ENCODE measurements around the gene ING2. TPM values are rescaled to one million over a fixed set of nuclear protein-coding genes. Genes with fewer than 3 reads are reported as not detected.

The ING2 gene
- total and polyA plus RNA-seq, 2 donors (not counting 1 experiment from before 2014, with no cell fraction given) = 7.8 to 10.0 TPM

- peaks cover 14% of the 10 kb centered on the region for H3K79me2 ChIP-seq (ENCODE audit: control insufficient read depth, insufficient read depth, low read length)
- no peak overlapping the region for H3K27ac ChIP-seq (ENCODE audit: low read length in 2 of 2)
- intact Hi-C loops (cut with micrococcal nuclease) = loop anchor here (5.0 to 10.0 kb wide), 5 partner anchors 906 to 1916 kb away; partner anchors contain the start of genes ANKRD37, CFAP97, LRP2BP and UFSP2
- POLR2A ChIA-PET = interaction anchor here (0.7 kb wide), 1 partner anchor 151 kb away, joined by 3 read pairs; no protein-coding TSS in a partner anchor
- Mint-ChIP-seq H3K4me3 (no peak overlapping the region), H3K27me3 (no peaks in the 10 kb centered on the region), H3K9me3 (ENCODE audit: insufficient read depth) (no peaks in the 10 kb centered on the region), H3K27ac (no peak overlapping the region), H3K4me1 (peaks cover 4% of the 10 kb centered on the region)
- H3K9ac ChIP-seq (ENCODE audit: low read length) = no peak overlapping the region
- peaks cover 0 to 5% of the 10 kb centered on the region in 2 donors for H3K4me1 ChIP-seq (ENCODE audit: control insufficient read depth in 2 of 2, insufficient read depth in 2 of 2, low read length in 2 of 2)
- ATAC-seq (ENCODE audit: low read depth) (no peak), DNase-seq (no peak)
- H3K4me3 ChIP-seq (ENCODE audit: control extremely low read depth in 1 of 5, extremely low read depth in 1 of 5, insufficient read depth in 1 of 5, low read depth in 2 of 5, low read length in 4 of 5) = no peak overlapping the region
- no peaks in the 10 kb centered on the region for H4K20me1 ChIP-seq (ENCODE audit: control insufficient read depth, insufficient read depth, low read length, poor library complexity, severe bottlenecking)
- 100% methylated on average over 1 of the region's 6 CpGs for WGBS (ENCODE audit: insufficient coverage)
- H3K4me2 ChIP-seq (replicated peaks; ENCODE audit: low read depth, low read length, poor library complexity, severe bottlenecking) = no peak overlapping the region
- TF ChIP-seq EZH2 (IDR thresholded peaks at IDR 0.05; ENCODE audit: borderline replicate concordance, insufficient read depth, low read depth, low read length, poor library complexity, severe bottlenecking) = no peak
- TF ChIP-seq, protein P1, sequence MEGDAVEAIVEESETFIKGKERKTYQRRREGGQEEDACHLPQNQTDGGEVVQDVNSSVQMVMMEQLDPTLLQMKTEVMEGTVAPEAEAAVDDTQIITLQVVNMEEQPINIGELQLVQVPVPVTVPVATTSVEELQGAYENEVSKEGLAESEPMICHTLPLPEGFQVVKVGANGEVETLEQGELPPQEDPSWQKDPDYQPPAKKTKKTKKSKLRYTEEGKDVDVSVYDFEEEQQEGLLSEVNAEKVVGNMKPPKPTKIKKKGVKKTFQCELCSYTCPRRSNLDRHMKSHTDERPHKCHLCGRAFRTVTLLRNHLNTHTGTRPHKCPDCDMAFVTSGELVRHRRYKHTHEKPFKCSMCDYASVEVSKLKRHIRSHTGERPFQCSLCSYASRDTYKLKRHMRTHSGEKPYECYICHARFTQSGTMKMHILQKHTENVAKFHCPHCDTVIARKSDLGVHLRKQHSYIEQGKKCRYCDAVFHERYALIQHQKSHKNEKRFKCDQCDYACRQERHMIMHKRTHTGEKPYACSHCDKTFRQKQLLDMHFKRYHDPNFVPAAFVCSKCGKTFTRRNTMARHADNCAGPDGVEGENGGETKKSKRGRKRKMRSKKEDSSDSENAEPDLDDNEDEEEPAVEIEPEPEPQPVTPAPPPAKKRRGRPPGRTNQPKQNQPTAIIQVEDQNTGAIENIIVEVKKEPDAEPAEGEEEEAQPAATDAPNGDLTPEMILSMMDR (IDR thresholded peaks at IDR 0.05) = no peak
- no peak overlapping the region for H2AFZ ChIP-seq (ENCODE audit: insufficient read depth, low read depth, low read length, poor library complexity, severe bottlenecking)
- no peaks in the 10 kb centered on the region for H3K9me3 ChIP-seq (ENCODE audit: control extremely low read depth in 1 of 3, control insufficient read depth in 2 of 3, insufficient read depth in 1 of 3, low read length in 2 of 3)
- CTCF ChIA-PET = no interaction called here
- peaks cover 3 to 10% of the 10 kb centered on the region in 2 experiments for H3K36me3 ChIP-seq (replicated peaks in 1 of 2; ENCODE audit: control extremely low read depth in 1 of 2, control insufficient read depth in 1 of 2, extremely low read depth in 1 of 2, insufficient read depth in 2 of 2, low read length in 1 of 2)
- no peaks in the 10 kb centered on the region for H3K27me3 ChIP-seq (replicated peaks in 1 of 4; ENCODE audit: control extremely low read depth in 1 of 4, control insufficient read depth in 3 of 4, insufficient read depth in 4 of 4, low read length in 3 of 4)
These were observed 4.0 kb downstream of the ING2 start for GRCh38 chr4:183508697-183509335.

GRCh38 chr4:183515411-183515810, 10.6 kb downstream of the ING2 start:
- no peak overlapping the region for H3K27ac ChIP-seq (ENCODE audit: low read length in 2 of 2)
- no peak for ATAC-seq (ENCODE audit: low read depth)
- H2AFZ ChIP-seq (ENCODE audit: insufficient read depth, low read depth, low read length, poor library complexity, severe bottlenecking) = no peak overlapping the region
- H3K4me2 ChIP-seq (replicated peaks; ENCODE audit: low read depth, low read length, poor library complexity, severe bottlenecking) = no peak overlapping the region
- H3K9ac ChIP-seq (ENCODE audit: low read length) = no peak overlapping the region
- H3K4me3 ChIP-seq (ENCODE audit: control extremely low read depth in 1 of 5, extremely low read depth in 1 of 5, insufficient read depth in 1 of 5, low read depth in 2 of 5, low read length in 4 of 5) = no peak overlapping the region
- H3K4me1 ChIP-seq (ENCODE audit: control insufficient read depth in 2 of 2, insufficient read depth in 2 of 2, low read length in 2 of 2) = no peaks in the 10 kb centered on the region
- H4K20me1 ChIP-seq (ENCODE audit: control insufficient read depth, insufficient read depth, low read length, poor library complexity, severe bottlenecking) = no peaks in the 10 kb centered on the region
- H3K36me3 ChIP-seq (replicated peaks in 1 of 2; ENCODE audit: control extremely low read depth in 1 of 2, control insufficient read depth in 1 of 2, extremely low read depth in 1 of 2, insufficient read depth in 2 of 2, low read length in 1 of 2) = peaks cover 2 to 9% of the 10 kb centered on the region in 2 experiments
- no peak for DNase-seq
- no peak for TF ChIP-seq EZH2 (IDR thresholded peaks at IDR 0.05; ENCODE audit: borderline replicate concordance, insufficient read depth, low read depth, low read length, poor library complexity, severe bottlenecking)
- TF ChIP-seq, protein P1 (IDR thresholded peaks at IDR 0.05) = no peak
- intact Hi-C loops (cut with micrococcal nuclease) = no loop called here
- no peaks in the 10 kb centered on the region for H3K9me3 ChIP-seq (ENCODE audit: control extremely low read depth in 1 of 3, control insufficient read depth in 2 of 3, insufficient read depth in 1 of 3, low read length in 2 of 3)
- H3K79me2 ChIP-seq (ENCODE audit: control insufficient read depth, insufficient read depth, low read length) = peaks cover 4% of the 10 kb centered on the region
- WGBS (ENCODE audit: insufficient coverage) = no CpG with 5 or more reads among the region's 6 CpGs
- Mint-ChIP-seq H3K4me3 (no peak overlapping the region), H3K9me3 (ENCODE audit: insufficient read depth) (no peaks in the 10 kb centered on the region), H3K27ac (no peak overlapping the region), H3K27me3 (no peaks in the 10 kb centered on the region), H3K4me1 (no peaks in the 10 kb centered on the region)
- CTCF ChIA-PET = interaction anchor here (0.6 kb wide), 1 partner anchor 16 kb away, joined by 3 read pairs; no protein-coding TSS in a partner anchor
- POLR2A ChIA-PET = no interaction called here
- H3K27me3 ChIP-seq (replicated peaks in 1 of 4; ENCODE audit: control extremely low read depth in 1 of 4, control insufficient read depth in 3 of 4, insufficient read depth in 4 of 4, low read length in 3 of 4) = no peaks in the 10 kb centered on the region

Measured in B cell (primary cell).